Measurements from ENCODE around the gene HNRNPM.
"Not testable (repeated sequence)": the region's sequence is repeated elsewhere in the genome, so short reads cannot be mapped to it uniquely, and the experiment has no call there.

Gene HNRNPM

DNA sequence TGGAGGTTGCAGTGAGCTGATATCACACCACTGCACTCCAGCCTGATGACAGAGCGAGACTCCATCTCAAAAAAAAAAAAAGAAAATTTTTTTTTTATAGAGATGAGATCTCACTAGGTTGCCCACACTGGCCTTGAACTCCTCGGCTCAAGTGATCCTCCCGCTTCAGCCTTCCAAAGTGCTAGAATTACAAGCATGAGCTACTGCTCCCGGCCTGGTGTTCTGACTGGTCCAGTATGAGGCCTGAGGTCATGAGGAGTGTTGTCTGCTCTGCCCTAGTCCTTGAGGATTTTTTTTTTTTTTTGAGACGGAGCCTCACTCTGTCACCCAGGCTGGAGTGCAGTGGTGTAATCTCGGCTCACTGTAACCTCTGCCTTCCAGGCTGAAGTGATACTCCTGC is 19.4 kb upstream of the HNRNPM start:
- not testable (repeated sequence) for DNase-seq

DNA sequence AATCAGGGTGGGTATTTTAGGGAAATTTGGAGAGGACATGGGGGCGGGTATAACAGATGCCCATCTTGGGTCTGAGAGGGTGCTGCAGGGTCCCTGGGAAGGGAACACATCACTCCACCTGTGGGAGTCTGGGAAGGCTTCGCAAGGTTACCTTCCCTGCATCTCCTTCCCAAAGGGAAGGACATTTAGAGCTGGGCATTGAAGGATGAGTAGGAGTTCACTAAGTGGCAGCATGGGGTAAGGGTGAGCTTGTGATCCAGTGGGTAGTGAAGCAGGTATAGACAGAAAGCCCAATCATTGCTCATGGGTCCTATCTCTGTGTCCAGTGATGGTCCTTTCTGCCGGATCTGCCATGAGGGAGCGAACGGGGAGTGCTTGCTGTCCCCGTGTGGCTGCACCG is 18.5 kb upstream of the HNRNPM start:
- DNase-seq: no peak

DNA sequence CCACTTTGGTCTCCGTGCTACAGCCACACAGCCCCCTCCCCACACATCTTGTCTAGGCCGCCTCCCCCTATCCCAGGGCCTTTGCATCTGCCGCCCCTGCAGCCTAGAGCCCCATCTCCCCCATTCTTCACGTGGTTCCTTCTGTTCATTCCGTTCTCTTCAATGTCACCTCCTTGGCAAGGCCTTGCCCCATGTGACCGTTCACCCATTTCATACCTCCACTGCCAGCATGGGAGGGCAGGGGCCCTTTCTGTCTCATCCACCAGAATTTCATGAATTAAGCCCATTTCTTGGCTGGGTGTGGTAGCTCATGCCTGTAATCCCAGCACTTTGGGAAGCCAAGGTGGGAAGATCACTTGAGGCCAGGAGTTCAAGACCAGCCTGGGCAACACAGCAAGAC is 15.7 kb upstream of the HNRNPM start:
- DNase-seq: no peak

DNA sequence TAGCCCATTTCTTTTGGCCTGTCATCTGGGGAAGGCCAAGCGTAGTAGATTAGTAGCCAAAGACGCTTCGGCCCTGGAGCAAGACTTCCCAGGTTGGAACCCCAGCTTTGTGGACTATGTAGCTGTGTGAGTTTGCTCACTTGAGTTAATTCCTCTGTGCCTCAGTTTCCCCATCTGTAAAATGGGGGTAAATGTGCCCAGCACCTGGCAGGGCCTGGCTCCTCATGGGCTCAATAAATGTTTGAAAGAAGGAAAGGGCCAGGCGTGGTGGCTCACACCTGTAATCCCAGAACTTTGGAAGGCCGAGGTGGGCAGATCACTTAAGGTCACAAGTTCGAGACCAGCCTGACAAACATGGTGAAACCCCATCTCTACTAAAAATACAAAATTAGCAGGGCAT is 14.9 kb upstream of the HNRNPM start:
- no peak for DNase-seq

DNA sequence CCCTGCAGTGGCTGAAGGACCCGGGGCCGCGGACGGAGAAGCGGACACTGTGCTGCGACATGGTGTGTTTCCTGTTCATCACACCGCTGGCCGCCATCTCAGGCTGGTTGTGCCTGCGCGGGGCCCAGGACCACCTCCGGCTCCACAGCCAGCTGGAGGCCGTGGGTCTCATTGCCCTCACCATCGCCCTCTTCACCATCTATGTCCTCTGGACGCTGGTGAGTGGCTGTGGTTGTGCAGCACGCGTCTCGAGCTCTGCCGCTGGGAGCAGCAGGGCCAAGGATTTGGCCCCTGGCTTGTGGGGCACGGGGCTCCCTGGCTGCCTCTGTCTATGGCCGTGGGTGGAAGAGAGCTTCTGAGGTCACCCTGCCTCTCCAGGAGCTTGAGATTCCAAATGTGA is 14.1 kb upstream of the HNRNPM start:
- DNase-seq: no peak

DNA sequence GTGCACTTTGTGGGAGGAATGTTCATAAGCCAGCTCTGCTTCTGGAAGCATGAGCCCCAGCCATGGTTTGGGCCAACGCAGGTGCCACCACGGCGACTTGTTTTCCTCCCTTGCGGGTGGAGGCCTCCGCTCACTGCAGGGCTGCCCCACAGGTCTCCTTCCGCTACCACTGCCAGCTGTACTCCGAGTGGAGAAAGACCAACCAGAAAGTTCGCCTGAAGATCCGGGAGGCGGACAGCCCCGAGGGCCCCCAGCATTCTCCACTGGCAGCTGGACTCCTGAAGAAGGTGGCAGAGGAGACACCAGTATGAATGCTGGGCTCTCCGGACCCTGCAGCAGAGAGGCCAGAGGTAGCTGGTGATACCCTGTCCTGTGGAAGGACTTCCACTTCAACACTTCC is 6.5 kb upstream of the HNRNPM start:
- DNase-seq: no peak

DNA sequence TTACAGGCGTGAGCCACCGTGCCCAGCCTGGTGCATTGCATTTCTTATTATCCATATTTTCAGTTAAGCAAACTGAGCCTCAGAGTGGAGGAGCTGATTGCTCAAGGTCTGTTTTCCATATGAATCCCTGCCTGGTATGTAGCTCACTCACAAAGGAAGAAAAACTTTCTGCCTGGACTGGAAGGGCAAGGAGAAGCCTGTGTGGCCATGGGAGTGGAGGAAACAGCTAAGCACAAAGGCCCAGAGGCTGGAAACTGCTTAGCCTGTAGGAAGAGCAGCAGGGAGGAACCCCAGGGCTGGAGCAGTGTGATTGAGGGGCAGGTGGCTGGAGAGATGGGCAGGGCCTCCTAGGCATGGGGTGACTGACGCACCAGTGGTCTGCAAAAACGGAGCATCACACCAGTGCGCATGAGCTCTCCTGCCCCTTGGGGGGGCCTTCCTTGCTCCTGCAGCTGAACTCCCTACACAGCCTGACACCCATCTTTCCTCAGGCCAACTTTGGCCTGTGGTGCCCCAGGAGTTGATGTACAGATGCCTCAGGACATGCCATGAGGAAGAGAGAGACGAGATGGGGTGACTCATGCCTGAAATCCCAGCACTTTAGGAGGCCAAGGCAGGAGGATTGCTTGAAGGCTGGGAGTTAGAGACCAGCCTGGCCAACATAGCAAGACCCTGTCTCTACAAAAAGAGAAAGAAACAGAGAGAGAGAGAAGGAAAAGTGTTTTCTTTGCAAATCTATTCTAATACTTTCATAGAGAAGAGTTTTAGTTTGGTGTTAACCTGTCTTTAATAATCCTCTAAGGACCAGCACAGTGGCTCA is 2.8 kb upstream of the HNRNPM start:
- DNase-seq: no peak

DNA sequence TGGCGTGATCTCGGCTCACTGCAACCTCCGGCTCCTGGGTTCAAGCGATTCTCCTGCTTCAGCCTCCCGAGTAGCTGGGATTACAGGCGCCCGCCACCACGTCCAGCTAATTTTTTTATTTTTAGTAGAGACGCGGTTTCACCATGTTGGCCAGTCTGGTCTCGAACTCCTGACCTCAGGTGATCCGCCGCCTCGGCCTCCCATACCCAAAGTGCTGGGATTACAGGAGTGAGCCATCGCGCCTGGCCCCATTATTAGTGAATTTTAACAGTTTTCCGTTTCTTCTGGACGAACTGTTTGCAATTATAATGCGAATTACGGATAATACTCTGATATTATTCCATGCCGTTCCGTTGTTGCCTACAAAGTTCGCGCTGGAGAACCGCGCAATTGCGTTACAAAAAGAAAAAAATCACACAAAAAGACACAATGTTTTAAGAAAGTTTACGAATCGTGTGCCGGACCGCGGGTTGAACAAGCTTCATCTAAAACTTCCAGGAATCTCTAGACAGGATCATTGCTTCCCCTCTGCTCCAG is 567 bp upstream of the HNRNPM start:
- not testable (repeated sequence) for DNase-seq

DNA sequence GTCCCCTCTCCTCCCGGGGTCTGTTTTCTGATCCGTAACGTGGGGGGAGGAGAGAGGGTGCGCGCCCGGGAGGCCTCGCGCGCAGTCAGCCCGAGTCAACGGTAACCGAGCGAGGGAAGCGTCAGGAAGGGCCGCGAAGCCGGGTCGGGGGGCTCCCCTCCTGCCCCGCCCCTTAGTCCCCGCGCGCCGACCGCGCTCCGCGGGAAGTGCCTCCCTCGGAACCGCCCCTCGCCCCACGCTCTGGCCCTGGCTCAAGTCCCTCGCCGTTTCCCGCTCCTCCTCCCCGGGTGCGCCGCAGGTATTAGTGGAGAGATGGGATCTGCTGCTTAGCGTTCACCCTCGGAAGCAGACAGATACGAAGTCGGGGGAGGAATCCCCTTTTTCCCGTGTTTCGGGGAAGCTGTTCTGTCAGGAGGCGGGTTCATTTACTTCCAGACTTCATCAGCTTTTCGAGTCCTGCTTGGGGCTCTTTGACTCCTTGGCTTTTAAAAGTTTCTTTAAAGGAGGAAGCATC is 770 bp downstream of the HNRNPM start:
- DNase-seq: no peak

DNA sequence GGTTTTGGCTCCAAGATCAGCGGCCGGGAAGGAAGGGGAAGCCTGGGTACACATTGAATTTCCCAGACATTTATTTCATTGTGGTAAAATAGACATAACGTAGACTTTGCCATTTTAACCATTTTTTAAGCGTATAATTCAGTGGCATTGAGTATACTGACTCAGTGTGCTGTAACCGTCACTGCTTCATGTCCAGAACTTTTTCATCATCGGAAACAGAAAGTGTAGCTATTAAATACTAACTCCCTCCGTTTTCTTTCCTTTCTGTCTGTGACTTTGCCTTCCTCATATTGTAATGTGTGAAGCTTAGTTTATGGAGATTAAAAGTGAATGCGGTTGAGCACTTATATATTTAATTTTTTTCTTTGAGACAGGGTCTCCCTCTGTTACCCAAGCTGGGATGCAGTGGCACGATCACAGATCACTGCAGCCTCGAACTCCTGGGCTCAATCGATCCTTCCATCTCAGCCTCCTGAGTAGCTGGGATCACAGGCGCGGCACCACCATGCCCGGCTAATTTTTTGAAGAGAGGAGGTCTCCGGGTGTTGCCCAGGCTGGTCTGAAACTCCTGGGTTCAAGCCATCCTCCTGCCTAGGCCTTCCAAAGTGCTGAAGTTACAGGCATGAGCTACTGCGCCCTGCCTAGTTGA is 1.4 kb downstream of the HNRNPM start:
- DNase-seq: no peak

DNA sequence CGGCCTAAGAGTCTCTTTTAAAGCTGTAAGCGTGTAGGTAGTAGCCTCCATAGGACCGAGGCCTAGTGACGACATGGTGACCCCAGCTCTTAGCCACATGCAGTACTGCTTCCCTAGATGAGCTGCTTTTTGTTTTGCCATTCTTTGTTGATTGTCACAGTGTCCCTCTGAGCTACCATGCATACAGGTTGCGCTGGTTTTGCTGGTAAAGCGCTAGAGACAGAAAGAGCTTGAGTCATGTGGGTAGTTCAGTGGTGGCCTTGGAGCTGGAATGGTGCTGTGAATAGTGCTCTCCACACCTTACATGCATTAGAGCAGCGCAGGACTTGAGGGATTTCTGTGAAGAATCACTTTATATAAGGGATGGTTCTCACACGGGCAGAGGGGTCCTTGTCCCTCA is 5.1 kb downstream of the HNRNPM start:
- no peak for DNase-seq

DNA sequence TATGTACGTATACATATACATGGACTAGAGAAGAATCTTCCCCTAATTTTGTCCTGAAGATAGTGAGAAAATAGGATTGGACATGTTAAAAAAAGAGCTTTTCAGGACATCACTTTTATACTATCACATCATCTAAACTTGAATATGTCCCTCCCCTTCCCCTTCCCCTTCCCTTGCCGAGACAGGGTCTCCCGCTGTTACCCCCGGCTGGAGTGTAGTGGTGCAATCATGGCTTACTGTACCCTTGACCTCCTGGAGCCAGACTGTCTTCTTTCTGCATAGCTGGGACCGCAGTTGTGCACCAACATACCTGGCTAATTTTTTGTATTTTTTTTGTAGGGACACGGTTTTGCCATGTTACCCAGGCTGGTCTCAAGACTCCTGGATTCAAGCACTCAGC is 6.6 kb downstream of the HNRNPM start:
- no peak for DNase-seq

DNA sequence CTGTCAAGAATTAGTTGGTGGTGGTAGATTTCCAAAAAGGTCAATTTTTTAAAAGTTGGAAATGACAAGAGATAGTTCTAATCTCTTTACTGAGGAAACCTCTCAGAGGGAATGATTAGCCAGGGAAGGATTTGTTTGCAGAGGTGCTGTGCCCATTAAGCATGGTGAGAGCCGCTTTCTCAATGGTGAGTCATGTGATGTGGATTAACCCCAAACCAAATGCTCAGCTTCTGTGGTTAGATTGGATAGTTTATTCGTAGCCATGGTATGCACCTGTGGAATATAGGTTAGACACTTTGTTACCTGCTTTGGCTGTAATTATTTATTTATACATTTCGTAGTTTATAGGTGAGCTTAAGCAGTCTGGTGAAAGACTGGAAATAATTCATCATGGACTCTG is 7.1 kb downstream of the HNRNPM start:
- DNase-seq: no peak

DNA sequence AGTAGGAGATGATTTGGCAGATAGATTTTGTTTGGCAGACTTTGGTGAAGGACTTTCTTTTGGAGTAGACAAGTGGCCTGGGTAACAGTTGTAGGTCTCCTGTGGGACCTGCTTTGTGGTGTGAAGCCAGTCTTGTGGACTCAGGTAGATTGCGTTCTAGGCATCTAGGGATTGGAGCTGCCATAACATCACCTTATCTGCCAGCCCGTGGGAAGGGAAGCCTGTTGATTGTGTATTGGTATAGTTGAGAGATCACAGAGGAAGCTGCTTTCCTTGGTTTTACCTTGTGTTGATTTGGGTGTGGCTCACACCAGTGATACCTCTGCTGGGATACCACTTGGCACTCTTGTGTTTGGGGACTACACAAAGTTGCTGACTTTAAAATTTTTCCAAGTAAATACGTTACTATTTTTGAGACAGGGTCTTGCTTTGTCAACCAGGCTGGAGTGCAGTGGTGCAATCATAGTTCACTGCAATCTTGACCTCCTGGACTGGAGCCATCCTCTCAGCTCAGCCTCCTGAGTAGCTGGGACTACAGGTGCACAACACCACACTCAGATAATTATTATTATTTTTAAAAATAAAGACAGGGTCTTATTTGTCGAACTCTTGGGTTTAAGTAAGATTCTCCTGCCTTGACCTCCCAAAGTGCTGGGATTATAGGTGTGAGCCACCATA is 7.8 kb downstream of the HNRNPM start:
- DNase-seq: no peak

DNA sequence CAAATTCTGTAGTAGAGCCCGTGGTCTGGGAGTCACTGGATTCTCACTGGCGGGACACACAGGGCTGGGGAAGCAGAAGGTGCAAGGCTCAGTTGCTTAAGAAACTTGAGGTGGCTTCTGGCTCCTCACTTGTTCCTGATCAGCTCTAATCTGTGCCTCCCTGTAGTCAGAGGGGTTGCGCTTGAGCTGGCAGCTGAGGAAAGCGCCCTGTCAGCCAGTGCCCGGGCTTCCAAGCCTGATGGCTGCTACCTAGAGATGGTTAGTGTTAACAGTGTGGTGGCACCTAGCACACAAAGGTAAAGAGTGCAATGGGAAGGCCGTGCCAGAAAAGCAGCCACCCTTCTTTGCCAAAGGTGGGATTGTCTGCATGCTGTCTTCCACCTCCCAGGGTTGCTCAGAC is 8.8 kb downstream of the HNRNPM start:
- DNase-seq: no peak

DNA sequence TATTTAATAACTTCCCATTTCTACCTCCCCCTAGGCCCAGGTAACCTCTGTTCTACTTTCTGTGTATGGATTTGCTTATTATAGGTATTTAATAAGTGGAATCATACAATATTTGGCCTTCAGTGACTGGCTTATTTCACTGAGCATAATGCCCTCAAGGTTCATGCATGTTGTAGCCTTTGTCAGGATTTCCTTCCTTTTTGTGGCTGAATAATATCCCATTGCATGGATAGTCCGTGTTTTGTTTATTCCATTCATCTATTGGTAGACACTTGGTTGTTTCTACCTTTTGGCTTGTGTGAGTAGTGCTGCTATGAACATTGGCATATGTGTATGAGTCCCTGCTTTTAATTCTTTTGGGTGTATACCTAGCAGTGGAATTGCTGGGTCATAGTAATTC is 9.4 kb downstream of the HNRNPM start:
- no peak for DNase-seq

DNA sequence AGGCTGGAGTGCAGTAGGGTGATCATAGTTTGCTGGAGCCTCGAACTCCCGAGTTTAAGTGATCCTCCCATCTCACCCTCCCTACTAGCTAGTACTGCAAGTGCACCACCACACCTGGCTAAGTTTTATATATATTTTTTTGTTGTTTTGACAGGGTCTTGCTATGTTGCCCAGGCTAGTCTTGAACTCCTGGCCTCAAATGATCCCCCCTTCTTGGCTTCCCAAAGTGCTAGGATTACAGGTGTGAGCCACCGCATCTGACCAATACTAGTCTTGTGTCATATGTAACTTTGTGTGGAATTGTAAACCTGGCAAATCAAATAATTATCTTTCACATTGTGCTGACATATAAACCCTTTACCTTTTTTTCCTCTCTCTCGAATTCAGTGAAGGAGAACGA is 10.2 kb downstream of the HNRNPM start:
- DNase-seq: no peak

DNA sequence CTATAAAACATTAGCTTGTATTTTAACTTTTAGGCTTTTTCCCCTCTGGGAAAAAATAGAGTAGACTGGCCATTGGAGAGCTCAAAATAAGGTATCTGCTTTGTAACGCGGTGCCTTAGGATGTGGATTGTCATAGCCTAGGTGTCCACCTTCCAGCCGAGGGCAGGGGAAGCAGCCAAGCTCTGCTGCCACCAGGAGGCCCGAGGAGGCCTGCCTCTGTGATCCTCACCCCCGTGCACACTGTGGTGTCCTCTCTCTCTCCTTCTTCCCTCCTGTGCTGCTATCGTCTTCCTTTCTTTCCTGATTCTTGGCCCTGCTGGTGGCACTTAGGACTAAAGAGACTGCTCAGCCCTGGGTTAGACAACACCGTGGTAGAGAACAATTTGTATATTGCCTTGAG is 11.3 kb downstream of the HNRNPM start:
- DNase-seq: no peak

DNA sequence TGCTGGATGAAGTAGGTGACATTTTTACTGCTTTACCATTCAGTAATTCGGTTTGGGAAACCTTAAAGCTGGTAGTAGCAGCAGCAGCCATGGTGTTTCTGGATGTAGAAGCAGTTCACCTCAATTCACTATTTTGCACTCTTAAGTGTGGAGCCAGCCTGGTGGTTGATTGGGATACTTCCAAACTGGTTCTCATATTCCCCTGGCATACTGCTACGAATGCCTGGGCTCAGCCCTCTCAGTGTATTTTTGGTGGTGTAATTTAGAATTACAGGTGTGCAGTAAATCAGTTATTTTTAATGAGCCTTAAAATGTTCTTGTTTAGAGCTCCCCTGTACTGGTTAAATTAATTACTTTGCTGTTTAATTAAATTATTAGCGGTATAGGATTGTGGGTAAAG is 12.4 kb downstream of the HNRNPM start:
- no peak for DNase-seq

DNA sequence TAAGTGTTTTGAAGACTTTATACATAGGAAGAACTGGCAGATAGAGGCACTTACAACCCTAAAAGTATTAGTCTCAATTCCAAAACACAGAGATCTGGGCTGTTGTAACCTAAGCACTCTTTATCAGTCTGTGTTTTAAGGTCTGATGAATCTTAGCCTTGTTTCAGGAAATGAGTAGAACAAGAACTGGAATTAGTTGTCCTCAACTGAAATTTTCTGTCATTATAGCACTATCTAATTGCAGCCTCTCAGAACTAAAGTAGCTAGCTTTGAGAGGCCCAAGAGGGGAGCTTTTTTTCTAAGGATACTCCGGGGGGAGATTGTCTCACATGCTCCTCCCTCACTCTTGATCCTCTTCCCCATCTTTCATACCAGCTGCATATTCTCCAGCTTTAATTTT is 13.1 kb downstream of the HNRNPM start:
- no peak for DNase-seq

DNA sequence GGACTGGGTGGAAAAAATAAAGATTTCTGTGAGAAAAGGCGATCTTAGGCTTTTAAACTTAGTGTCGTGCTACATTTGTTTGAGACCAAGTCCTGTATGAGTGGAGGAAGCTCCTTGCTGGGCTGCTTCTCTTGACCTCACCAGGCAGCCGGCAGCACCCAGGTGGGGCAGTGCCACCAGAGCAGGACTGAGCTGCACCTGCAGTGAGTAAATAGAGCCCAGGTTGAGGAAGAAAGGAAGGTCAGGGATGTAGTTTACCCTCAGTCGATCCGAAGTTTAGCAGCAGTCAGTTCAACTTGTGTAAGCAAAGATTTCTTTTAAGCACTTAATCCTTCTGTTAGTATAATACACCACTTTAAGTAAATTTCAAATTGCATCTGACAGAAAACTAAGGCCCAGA is 13.6 kb downstream of the HNRNPM start:
- no peak for DNase-seq

DNA sequence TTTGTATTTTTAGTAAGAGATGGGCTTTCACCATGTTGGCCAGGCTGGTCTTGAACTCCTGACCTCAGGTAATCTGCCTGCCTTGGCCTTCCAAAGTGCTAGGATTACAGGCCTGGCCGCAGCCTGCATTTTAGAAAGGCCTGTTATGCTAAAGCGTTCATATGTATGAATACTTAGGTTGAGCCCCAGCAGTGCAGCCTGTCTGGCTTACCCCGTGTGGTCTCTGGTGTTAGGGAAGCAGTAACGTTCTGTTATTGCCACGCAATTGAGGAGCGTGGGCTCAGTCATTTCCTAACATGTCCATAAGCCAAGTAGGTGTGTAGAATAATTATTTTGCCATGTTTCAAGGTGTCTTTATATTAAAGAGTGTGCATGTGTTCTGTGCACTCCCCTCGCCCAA is 14.3 kb downstream of the HNRNPM start:
- no peak for DNase-seq

DNA sequence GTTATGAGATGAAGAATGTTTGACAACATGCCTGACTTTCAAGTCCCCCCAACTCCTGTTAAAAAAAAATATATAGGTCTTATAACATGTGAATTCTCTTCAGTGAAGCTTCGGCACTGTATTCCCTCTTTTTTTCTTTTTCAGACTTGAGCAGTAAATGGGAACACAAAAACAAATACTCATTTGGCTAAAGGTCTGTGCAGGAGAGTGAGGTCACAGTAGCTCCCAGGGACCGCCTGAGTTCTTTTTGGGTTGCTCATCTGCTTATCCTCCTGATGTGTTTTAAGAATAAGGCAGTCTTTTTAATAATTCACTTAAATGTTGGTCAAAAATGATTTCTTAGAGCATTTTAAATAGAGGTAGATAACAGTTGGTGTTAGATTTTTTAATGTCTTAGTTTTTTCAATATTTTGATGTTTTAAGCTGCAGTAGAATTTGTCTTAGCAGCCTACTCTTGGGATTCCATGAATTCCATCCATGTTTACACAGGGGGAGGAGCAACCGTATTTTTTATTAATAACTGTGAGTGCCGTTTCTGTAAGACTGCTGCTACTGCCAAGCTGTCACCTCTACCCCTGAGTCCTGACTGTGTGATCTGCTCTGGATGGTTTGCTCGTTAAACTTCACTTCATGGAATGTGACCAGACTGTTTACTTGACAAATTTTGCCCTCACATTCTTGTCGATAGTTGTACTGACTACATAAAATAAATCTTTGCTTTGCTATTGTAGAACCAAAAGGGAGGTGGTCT is 14.9 kb downstream of the HNRNPM start:
- DNase-seq: no peak

Data from NCI-H446 treated with DMSO at 0.1 percent for 48 hours (cell line).